Smooth muscle cell of trachea (primary cell): ENCODE results near the gene CNKSR1. TPM values are rescaled to one million over a fixed set of nuclear protein-coding genes. Genes with fewer than 3 reads are reported as not detected.

ENCODE experiments used
- total RNA-seq: library from RNA; depleted of rRNA; stranded (reverse); fragments of >200 nt; gene quantifications from 2 replicates; pipeline ENCODE4 v1.2.1, GENCODE V29; 2014

The CNKSR1 gene, protein sequence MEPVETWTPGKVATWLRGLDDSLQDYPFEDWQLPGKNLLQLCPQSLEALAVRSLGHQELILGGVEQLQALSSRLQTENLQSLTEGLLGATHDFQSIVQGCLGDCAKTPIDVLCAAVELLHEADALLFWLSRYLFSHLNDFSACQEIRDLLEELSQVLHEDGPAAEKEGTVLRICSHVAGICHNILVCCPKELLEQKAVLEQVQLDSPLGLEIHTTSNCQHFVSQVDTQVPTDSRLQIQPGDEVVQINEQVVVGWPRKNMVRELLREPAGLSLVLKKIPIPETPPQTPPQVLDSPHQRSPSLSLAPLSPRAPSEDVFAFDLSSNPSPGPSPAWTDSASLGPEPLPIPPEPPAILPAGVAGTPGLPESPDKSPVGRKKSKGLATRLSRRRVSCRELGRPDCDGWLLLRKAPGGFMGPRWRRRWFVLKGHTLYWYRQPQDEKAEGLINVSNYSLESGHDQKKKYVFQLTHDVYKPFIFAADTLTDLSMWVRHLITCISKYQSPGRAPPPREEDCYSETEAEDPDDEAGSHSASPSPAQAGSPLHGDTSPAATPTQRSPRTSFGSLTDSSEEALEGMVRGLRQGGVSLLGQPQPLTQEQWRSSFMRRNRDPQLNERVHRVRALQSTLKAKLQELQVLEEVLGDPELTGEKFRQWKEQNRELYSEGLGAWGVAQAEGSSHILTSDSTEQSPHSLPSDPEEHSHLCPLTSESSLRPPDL
- 0.17 TPM in 1 of 2 replicates, not detected in the other for total RNA-seq

GRCh38 chr1:26177182-26177684 lies at the start of gene CNKSR1:
TSS of gene CNKSR1 (plus strand) at chr1:26177491. CDS start at chr1:26177548, 57 bp downstream.

GRCh38 chr1:26158908-26159742 lies 18.2 kb upstream of the CNKSR1 start, which contains the start of gene FAM110D:
TSS of gene FAM110D (plus strand) at chr1:26159079. CDS start at chr1:26161292, 2,213 bp downstream.

GRCh38 chr1:26168410-26169197 lies 8.7 kb upstream of the CNKSR1 start, which contains the start of gene C1orf232:
TSS of gene C1orf232 (minus strand) at chr1:26168963. CDS start at chr1:26168499, 464 bp downstream.

DNA sequence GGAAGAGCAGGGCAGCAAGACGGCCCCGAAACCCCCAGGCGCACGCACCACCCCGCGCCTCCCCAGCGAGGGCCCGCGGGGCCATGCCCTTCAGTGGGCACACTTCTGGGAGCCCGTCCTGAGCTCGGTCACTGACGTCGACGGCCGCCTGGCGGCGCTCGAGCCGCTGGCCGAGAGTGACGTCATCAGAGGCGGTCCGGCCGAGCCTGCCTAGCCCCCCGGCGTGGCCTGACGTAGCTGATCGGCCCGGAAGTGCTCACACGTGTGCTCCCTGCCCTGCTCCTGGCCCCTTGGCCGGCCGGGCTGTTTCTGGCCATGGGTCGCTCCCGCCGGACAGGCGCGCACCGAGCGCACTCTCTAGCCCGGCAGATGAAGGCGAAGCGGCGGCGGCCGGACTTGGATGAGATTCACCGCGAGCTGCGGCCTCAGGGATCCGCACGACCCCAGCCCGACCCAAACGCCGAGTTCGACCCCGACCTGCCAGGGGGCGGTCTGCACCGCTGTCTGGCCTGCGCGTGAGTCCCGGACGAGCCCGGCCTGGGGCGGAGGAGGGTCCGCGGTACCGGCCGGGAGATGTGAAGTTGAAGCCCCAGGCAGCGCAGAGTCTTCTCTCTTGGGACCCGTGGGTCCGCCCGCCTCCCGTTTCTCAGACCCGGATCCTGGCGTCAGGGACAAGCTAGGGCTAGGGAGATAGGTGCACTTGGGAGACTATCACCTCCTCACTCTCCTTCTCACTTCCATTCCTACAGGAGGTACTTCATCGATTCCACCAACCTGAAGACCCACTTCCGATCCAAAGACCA lies 7.4 kb upstream of the CNKSR1 start, which contains the start of gene ZNF593:
TSS of gene ZNF593 (plus strand) at position 240 of the 803 bp plus-strand sequence. CDS start at position 316, 76 bp downstream.

DNA sequence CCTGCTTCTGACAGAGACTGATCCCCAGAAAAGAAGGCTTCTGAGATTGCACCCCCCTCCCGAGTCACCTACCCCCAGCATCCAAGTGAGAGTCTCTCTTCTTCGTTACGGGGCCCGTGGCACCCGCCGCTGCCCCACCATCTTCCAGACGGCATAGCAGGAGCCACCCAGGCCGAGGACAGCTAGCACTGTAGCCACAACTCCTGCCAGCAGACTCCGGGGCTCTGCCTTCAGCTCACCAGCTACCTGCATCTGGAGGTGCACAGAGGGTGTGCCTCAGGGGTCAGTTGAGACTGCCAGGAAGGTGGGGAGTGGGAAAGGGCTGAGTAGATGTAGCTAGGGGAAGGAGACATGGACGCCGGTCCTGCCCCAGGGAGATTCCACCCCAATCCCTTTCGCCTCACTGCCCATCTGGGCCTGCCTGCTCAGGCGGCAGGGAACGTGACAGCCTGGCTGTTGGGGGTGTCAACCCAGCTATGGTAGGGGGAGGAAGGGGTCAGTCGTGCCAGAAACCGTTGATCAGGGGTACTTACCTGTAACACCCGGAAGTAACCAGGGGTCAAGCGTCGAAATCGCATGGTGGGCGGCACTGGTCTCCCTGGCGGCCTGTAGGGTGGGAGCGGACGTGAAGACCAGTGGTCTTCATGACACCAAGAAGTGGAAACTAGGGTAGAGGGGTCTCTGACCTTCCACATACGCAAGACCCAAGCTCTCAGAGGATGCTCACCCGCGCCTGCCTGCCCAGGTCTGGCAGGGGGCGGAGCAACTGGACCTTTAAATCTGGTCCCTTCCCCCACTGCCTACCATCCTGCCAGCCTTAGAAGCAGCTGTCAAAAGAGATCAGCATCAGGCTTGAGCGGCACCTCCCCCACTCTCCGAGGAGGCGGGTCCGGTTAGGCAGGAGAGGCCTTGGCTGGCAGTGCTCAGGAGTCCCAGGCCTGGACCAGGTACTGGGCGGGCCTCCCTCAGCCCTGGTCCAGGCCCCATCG lies 5.9 kb upstream of the CNKSR1 start, which contains the start of gene ZNF593OS:
TSS of gene ZNF593OS (minus strand) at position 749 of the 989 bp plus-strand sequence. CDS start at position 578, 171 bp downstream.

GRCh38 chr1:26190373-26190987 lies 13.2 kb downstream of the CNKSR1 start, which contains the start of gene CATSPER4:
TSS of gene CATSPER4 (plus strand) at chr1:26190602. CDS start at chr1:26190628, 26 bp downstream.

GRCh38 chr1:26233903-26234643 lies 56.8 kb downstream of the CNKSR1 start, which contains the start of gene CEP85:
TSS of gene CEP85 (plus strand) at chr1:26234200. CDS start at chr1:26239784, 5,584 bp downstream.

Other genes starting within 250 kb of the CNKSR1 start
- gene PAFAH2, start 179.4 kb upstream of the CNKSR1 start, total RNA-seq, result 11.9 and 39.6 TPM in 2 replicates
- 0.29 and 0.83 TPM in 2 replicates for gene EXTL1, start 155.7 kb upstream of the CNKSR1 start, total RNA-seq
- gene SLC30A2, start 131.4 kb upstream of the CNKSR1 start, total RNA-seq, result not detected in 2 replicates
- gene TRIM63, start 109.9 kb upstream of the CNKSR1 start, total RNA-seq, result 0.15 TPM in 1 of 2 replicates, not detected in the other
- 2.6 and 4.4 TPM in 2 replicates for gene PDIK1L, start 65.7 kb upstream of the CNKSR1 start, total RNA-seq
- not detected in 2 replicates for gene FAM110D, start 18.4 kb upstream of the CNKSR1 start, total RNA-seq
- not detected in 2 replicates for gene C1orf232, start 8.5 kb upstream of the CNKSR1 start, total RNA-seq
- 15.3 and 23.2 TPM in 2 replicates for gene ZNF593, start 7.6 kb upstream of the CNKSR1 start, total RNA-seq
- gene ZNF593OS, start 5.7 kb upstream of the CNKSR1 start, total RNA-seq, result not detected in 2 replicates
- not detected in 2 replicates for gene CATSPER4, start 13.1 kb downstream of the CNKSR1 start, total RNA-seq
- 3.3 and 7.9 TPM in 2 replicates for gene CEP85, start 56.7 kb downstream of the CNKSR1 start, total RNA-seq
- gene SH3BGRL3, start 102.6 kb downstream of the CNKSR1 start, total RNA-seq, result 36.8 and 70.3 TPM in 2 replicates
- gene UBXN11, start 129.1 kb downstream of the CNKSR1 start, total RNA-seq, result 3.6 and 6.3 TPM in 2 replicates
- gene CD52, start 140.5 kb downstream of the CNKSR1 start, total RNA-seq, result not detected in 2 replicates
- gene CRYBG2, start 176.6 kb downstream of the CNKSR1 start, total RNA-seq, result under 0.01 TPM in 1 of 2 replicates, not detected in the other
- not detected in 2 replicates for gene ZNF683, start 195.3 kb downstream of the CNKSR1 start, total RNA-seq
- gene LIN28A, start 233.3 kb downstream of the CNKSR1 start, total RNA-seq, result not detected in 2 replicates